Measurements from ENCODE around the gene CLTA. TPM values are rescaled to one million over a fixed set of nuclear protein-coding genes. Genes with fewer than 3 reads are reported as not detected.

Gene CLTA
- total RNA-seq, 1 experiment from 2014 or later, result 269 TPM

- peaks cover 6% of the 10 kb centered on the region; the same call in 1 of the 2 replicates for H3K9me3 ChIP-seq
- H3K27me3 ChIP-seq (replicated peaks; ENCODE audit: control insufficient read depth, insufficient read depth, low read length), result no peaks in the 10 kb centered on the region
- no peaks in the 10 kb centered on the region for H3K36me3 Mint-ChIP-seq (ENCODE audit: insufficient read depth, unreplicated experiment)
- CTCF ChIA-PET, result no interaction called here
- H3K4me3 Mint-ChIP-seq (ENCODE audit: unreplicated experiment), result no peak overlapping the region
- no peaks in the 10 kb centered on the region for H3K4me1 ChIP-seq
- no peak overlapping the region for H3K4me3 ChIP-seq (ENCODE audit: low read depth, low read length)
- intact Hi-C loops (cut with micrococcal nuclease; ENCODE audit: unreplicated experiment), result no loop called here
- BruUV-seq (replicated peaks), result no TSS peak
- H3K4me1 Mint-ChIP-seq (ENCODE audit: low read depth, unreplicated experiment), result no peaks in the 10 kb centered on the region
- TF ChIP-seq CTCF (IDR thresholded peaks at IDR 0.05; ENCODE audit: insufficient read depth in 1 of 2, low read depth in 1 of 2, low read length in 1 of 2, severe bottlenecking in 1 of 2, unreplicated experiment in 1 of 2), result no peak
- H3K36me3 ChIP-seq (ENCODE audit: control insufficient read depth, insufficient read depth, low read length), result no peaks in the 10 kb centered on the region
- H3K27me3 Mint-ChIP-seq (ENCODE audit: insufficient read depth, unreplicated experiment), result no peaks in the 10 kb centered on the region
- DNase-seq, result no peak
- peaks cover 15% of the 10 kb centered on the region for H3K9me3 Mint-ChIP-seq (ENCODE audit: unreplicated experiment)
- POLR2A ChIA-PET, result no interaction called here
- no peak overlapping the region for H3K27ac Mint-ChIP-seq (ENCODE audit: unreplicated experiment)
Measured at GRCh38 chr9:36147441-36148175, 43.1 kb upstream of the CLTA start.

GRCh38 chr9:36148311-36149051 lies 42.2 kb upstream of the CLTA start:
- no peaks in the 10 kb centered on the region for H3K27me3 ChIP-seq (replicated peaks; ENCODE audit: control insufficient read depth, insufficient read depth, low read length)
- H3K4me1 ChIP-seq, result no peaks in the 10 kb centered on the region
- no peak overlapping the region for H3K4me3 ChIP-seq (ENCODE audit: low read depth, low read length)
- CTCF ChIA-PET, result no interaction called here
- no peak for TF ChIP-seq CTCF (IDR thresholded peaks at IDR 0.05; ENCODE audit: insufficient read depth in 1 of 2, low read depth in 1 of 2, low read length in 1 of 2, severe bottlenecking in 1 of 2, unreplicated experiment in 1 of 2)
- H3K4me1 Mint-ChIP-seq (ENCODE audit: low read depth, unreplicated experiment), result no peaks in the 10 kb centered on the region
- BruUV-seq (replicated peaks), result no TSS peak
- POLR2A ChIA-PET, result no interaction called here
- H3K36me3 Mint-ChIP-seq (ENCODE audit: insufficient read depth, unreplicated experiment), result no peaks in the 10 kb centered on the region
- H3K9me3 Mint-ChIP-seq (ENCODE audit: unreplicated experiment), result peaks cover 15% of the 10 kb centered on the region
- peaks cover 6% of the 10 kb centered on the region; the same call in 1 of the 2 replicates for H3K9me3 ChIP-seq
- no peak overlapping the region for H3K27ac Mint-ChIP-seq (ENCODE audit: unreplicated experiment)
- DNase-seq, result no peak
- no peaks in the 10 kb centered on the region for H3K27me3 Mint-ChIP-seq (ENCODE audit: insufficient read depth, unreplicated experiment)
- intact Hi-C loops (cut with micrococcal nuclease; ENCODE audit: unreplicated experiment), result no loop called here
- H3K4me3 Mint-ChIP-seq (ENCODE audit: unreplicated experiment), result no peak overlapping the region
- no peaks in the 10 kb centered on the region for H3K36me3 ChIP-seq (ENCODE audit: control insufficient read depth, insufficient read depth, low read length)

- Histone ChIP-seq H3K4me3 (ENCODE audit: low read depth, low read length) (no peak overlapping the region), H3K36me3 (ENCODE audit: control insufficient read depth, insufficient read depth, low read length) (no peaks in the 10 kb centered on the region), H3K27me3 (replicated peaks; ENCODE audit: control insufficient read depth, insufficient read depth, low read length) (no peaks in the 10 kb centered on the region), H3K9me3 (peaks cover 6% of the 10 kb centered on the region; the same call in 1 of the 2 replicates), H3K4me1 (no peaks in the 10 kb centered on the region)
- H3K4me1 Mint-ChIP-seq (ENCODE audit: low read depth, unreplicated experiment), result no peaks in the 10 kb centered on the region
- peaks cover 15% of the 10 kb centered on the region for H3K9me3 Mint-ChIP-seq (ENCODE audit: unreplicated experiment)
- no peak overlapping the region for H3K4me3 Mint-ChIP-seq (ENCODE audit: unreplicated experiment)
- CTCF ChIA-PET, result no interaction called here
- TF ChIP-seq CTCF (IDR thresholded peaks at IDR 0.05; ENCODE audit: insufficient read depth in 1 of 2, low read depth in 1 of 2, low read length in 1 of 2, severe bottlenecking in 1 of 2, unreplicated experiment in 1 of 2), result no peak
- H3K27ac Mint-ChIP-seq (ENCODE audit: unreplicated experiment), result no peak overlapping the region
- BruUV-seq (replicated peaks), result no TSS peak
- no peaks in the 10 kb centered on the region for H3K36me3 Mint-ChIP-seq (ENCODE audit: insufficient read depth, unreplicated experiment)
- no peak for DNase-seq
- H3K27me3 Mint-ChIP-seq (ENCODE audit: insufficient read depth, unreplicated experiment), result no peaks in the 10 kb centered on the region
- intact Hi-C loops (cut with micrococcal nuclease; ENCODE audit: unreplicated experiment), result no loop called here
- POLR2A ChIA-PET, result no interaction called here
Measured at GRCh38 chr9:36149197-36149596, 41.5 kb upstream of the CLTA start.

All from Caco-2 (cell line).